ACC112 (cell line): ENCODE measurements around the gene MS4A15.

Experiments
- H2AFZ ChIP-seq: fragments of 200-600 bp; sonication (generic); one replicate; pipeline ENCODE4 v1.6.0; 2017; ENCODE audit warnings: antibody characterized with exemption, low read length; ENCODE audit not compliant: unreplicated experiment
- H3K27ac ChIP-seq: fragments of 200-600 bp; sonication (generic); 2 replicates; pipeline ENCODE4 v1.5.1; 2014; ENCODE audit warnings: low read depth, mild to moderate bottlenecking, antibody characterized with exemption, low read length, moderate library complexity
- H3K27me3 ChIP-seq: fragments of 200-600 bp; sonication (generic); 2 replicates; pipeline ENCODE4 v1.6.1; 2014; ENCODE audit warnings: mild to moderate bottlenecking, antibody characterized with exemption, low read length, moderate library complexity, mixed read lengths; ENCODE audit not compliant: insufficient read depth
- H3K36me3 ChIP-seq: fragments of 200-600 bp; sonication (generic); 2 replicates; pipeline ENCODE4 v1.6.1; 2016; ENCODE audit warnings: mild to moderate bottlenecking, antibody characterized with exemption, low read length, moderate library complexity, mixed read lengths; ENCODE audit not compliant: insufficient read depth
- H3K4me1 ChIP-seq: fragments of 200-600 bp; sonication (generic); one replicate; pipeline ENCODE4 v1.6.1; 2016; ENCODE audit warnings: low read length, mixed read lengths; ENCODE audit not compliant: insufficient read depth, unreplicated experiment, control insufficient read depth
- H3K4me3 ChIP-seq: fragments of 200-600 bp; sonication (generic); 2 replicates; pipeline ENCODE4 v1.5.1; 2014; ENCODE audit warnings: mild to moderate bottlenecking, low read depth, low read length
- H3K79me2 ChIP-seq: fragments of 200-600 bp; sonication (generic); one replicate; pipeline ENCODE4 v1.6.0; 2016; ENCODE audit warnings: low read length; ENCODE audit not compliant: control insufficient read depth, unreplicated experiment, insufficient read depth

The MS4A15 gene

DNA sequence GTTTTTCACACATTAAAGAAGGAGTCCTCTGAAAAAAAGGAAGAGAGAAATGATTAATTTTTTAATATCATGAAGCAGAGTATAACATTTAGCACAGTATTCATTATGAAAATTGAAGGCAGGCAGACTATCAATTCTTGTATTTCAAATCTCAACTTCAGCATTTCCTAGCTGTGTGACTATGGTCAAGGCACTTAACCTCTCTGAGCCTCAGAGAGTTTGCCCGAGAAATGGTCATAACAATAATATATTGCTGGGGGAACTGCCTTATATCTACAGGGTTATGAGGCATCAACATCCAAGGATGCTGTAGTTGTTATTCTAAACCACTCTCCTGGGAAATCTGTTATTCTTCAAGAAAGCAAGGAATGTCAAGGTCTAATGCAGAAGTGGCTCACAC lies 31.1 kb upstream of the MS4A15 start:
- Histone ChIP-seq H3K27me3 (peaks cover 62% of the 10 kb centered on the region), H3K79me2 (no peaks in the 10 kb centered on the region), H3K4me1 (no peaks in the 10 kb centered on the region)

DNA sequence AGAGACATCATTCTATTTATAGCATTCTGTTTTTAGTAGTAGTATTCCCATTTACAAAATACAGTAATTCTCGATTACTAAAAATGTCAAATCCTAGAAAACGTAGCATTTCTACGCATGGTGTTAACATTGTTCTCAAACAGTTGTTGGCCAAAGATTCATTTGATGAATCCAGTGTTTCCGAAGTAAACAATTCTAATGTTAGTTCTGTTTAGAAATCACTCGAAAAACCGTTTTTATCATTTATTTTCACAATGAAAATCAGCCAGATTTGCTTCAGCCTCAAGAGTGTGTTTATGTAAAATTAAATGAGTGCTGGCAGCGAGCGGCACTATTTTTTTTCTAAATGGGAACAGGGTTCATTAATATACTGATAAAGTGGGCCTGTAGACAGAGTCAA lies 25.1 kb upstream of the MS4A15 start:
- H3K4me1 ChIP-seq: no peaks in the 10 kb centered on the region

More for the DNA sequence above, 31.1 kb upstream of the MS4A15 start:
- H3K36me3 ChIP-seq: no peaks in the 10 kb centered on the region
- no peak overlapping the region for H2AFZ ChIP-seq
- H3K27ac ChIP-seq: no peak overlapping the region
- H3K4me3 ChIP-seq: no peak overlapping the region

DNA sequence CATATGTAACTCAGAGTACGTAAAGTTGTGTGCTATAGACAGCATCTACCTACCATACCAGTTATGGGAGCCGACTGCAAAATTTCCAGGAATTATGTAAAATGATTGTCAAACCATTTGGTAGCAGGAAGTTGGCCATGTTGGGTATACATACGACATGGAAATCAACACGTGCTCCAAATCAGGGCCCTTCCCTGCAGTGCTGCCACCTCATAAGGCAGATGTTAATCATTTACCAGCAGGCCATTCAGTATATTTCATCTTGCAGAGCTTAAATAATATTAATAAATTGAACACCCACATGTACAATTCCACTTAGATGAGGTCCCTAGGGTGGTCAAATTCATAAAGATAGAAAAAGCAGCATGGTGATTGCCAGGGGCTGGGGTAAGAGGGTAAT lies 22.4 kb upstream of the MS4A15 start:
- H3K79me2 ChIP-seq: no peaks in the 10 kb centered on the region
- H3K4me3 ChIP-seq: no peak overlapping the region
- no peak overlapping the region for H2AFZ ChIP-seq
- H3K27me3 ChIP-seq: peaks cover 53% of the 10 kb centered on the region
- H3K4me1 ChIP-seq: no peaks in the 10 kb centered on the region
- H3K27ac ChIP-seq: no peak overlapping the region
- H3K36me3 ChIP-seq: no peaks in the 10 kb centered on the region

More for the DNA sequence above, 25.1 kb upstream of the MS4A15 start:
- Histone ChIP-seq H2AFZ (no peak overlapping the region), H3K27me3 (peaks cover 53% of the 10 kb centered on the region), H3K79me2 (no peaks in the 10 kb centered on the region), H3K27ac (no peak overlapping the region), H3K4me3 (no peak overlapping the region), H3K36me3 (no peaks in the 10 kb centered on the region)

DNA sequence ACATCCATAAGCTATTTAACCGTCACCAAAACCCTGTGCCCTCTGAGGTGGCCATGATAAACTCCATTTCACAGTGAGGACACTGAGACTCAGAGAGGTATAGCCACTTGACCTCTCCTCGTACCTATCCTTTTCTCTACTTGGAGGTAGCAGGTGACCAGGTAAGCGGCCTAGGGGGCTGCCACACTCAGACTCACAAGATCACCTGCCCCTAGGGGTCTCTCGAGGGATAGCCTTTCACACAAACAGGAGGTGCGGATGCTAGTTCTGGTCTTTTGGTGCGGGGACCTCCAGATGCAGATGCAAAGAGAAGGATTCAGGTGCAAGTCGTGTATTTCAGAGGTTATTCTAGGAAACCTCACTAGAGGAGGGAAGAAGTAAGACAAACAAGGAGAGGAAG lies 17.6 kb upstream of the MS4A15 start:
- no peaks in the 10 kb centered on the region for H3K79me2 ChIP-seq
- no peaks in the 10 kb centered on the region for H3K4me1 ChIP-seq
- H3K27ac ChIP-seq: no peak overlapping the region
- no peaks in the 10 kb centered on the region for H3K36me3 ChIP-seq
- no peak overlapping the region for H2AFZ ChIP-seq
- H3K4me3 ChIP-seq: no peak overlapping the region
- H3K27me3 ChIP-seq: peaks cover 28% of the 10 kb centered on the region

- H3K27ac ChIP-seq: no peak overlapping the region
- no peaks in the 10 kb centered on the region for H3K79me2 ChIP-seq
- H3K27me3 ChIP-seq: peaks cover 41% of the 10 kb centered on the region
- no peak overlapping the region for H3K4me3 ChIP-seq
- H2AFZ ChIP-seq: no peak overlapping the region
- H3K4me1 ChIP-seq: no peaks in the 10 kb centered on the region
- H3K36me3 ChIP-seq: no peaks in the 10 kb centered on the region
These were observed 16.1 kb upstream of the MS4A15 start for GRCh38 chr11:60740573-60740972.

DNA sequence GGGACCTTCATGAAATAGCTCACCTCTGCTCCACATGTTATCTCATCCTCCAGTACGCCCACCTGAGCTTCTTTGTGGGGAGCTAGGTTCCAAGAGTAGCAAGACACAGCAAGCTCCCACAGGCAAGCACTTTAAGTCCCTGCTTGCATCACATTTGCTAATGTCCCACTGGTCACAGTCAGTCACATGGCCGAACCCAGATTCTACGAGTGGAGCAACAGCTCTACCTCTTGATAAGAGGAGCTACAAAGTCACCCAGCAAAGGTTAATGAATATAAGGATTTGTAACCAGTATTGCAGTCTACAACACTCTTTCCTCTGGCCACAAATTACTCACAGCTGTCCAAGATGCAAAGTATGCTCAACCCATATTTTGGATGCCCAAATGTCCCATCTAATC lies 15.2 kb upstream of the MS4A15 start:
- H3K36me3 ChIP-seq: no peaks in the 10 kb centered on the region

DNA sequence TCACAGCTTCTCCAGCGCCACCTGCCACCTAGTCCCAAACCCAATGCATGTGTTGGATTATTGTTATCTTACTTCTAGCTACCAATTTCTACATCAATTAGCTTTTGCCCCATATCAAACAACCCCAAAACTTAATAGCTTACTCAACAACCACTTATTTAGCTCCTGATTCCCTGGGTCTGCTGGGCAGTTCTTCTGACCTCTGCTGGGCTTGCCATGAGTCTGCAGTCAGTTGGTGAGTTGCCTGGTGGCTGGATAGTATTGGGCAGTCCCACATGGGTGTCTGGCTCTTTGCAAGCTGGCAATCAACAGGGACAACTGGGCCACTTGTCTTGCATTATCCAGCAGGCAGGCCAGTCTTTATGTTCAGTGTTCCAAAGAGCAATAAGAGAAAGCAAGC lies 13.6 kb upstream of the MS4A15 start:
- peaks cover 38% of the 10 kb centered on the region for H3K27me3 ChIP-seq
- no peaks in the 10 kb centered on the region for H3K36me3 ChIP-seq
- no peak overlapping the region for H3K27ac ChIP-seq
- no peak overlapping the region for H2AFZ ChIP-seq
- H3K4me3 ChIP-seq: no peak overlapping the region
- no peaks in the 10 kb centered on the region for H3K79me2 ChIP-seq
- H3K4me1 ChIP-seq: no peaks in the 10 kb centered on the region

More for the DNA sequence above, 15.2 kb upstream of the MS4A15 start:
- no peak overlapping the region for H3K4me3 ChIP-seq
- no peak overlapping the region for H3K27ac ChIP-seq
- peaks cover 41% of the 10 kb centered on the region for H3K27me3 ChIP-seq
- H3K4me1 ChIP-seq: no peaks in the 10 kb centered on the region
- no peaks in the 10 kb centered on the region for H3K79me2 ChIP-seq
- H2AFZ ChIP-seq: no peak overlapping the region

GRCh38 chr11:60744114-60744513 lies 12.6 kb upstream of the MS4A15 start:
- peaks cover 28% of the 10 kb centered on the region for H3K27me3 ChIP-seq
- no peak overlapping the region for H3K27ac ChIP-seq
- H3K4me1 ChIP-seq: no peaks in the 10 kb centered on the region
- no peaks in the 10 kb centered on the region for H3K79me2 ChIP-seq
- H3K4me3 ChIP-seq: no peak overlapping the region
- H3K36me3 ChIP-seq: no peaks in the 10 kb centered on the region
- H2AFZ ChIP-seq: no peak overlapping the region

DNA sequence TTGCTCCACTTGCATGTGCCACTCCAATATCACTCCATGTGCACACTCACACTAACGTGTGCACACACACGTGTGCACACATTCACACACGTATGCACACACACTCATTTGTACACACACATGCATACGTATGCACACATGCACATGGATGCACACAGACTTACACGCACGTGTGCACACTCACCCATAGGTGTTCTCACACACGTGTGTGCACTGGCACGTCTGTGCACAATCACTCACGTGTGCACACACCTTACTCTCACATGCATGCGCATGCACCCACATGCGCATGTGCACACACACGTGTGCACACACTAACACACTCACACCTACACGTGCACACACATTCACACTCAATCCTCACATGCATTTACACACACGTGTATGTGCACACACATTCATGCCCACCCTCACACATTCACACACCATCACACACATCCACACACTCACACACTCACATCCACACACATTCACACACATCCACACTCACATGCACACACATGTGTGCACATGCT lies 9.3 kb upstream of the MS4A15 start:
- no peak overlapping the region for H3K27ac ChIP-seq
- H3K27me3 ChIP-seq: peaks cover 34% of the 10 kb centered on the region
- no peaks in the 10 kb centered on the region for H3K79me2 ChIP-seq
- H3K4me1 ChIP-seq: no peaks in the 10 kb centered on the region
- no peak overlapping the region for H3K4me3 ChIP-seq
- H2AFZ ChIP-seq: no peak overlapping the region
- H3K36me3 ChIP-seq: no peaks in the 10 kb centered on the region

GRCh38 chr11:60748225-60748624 lies 8.4 kb upstream of the MS4A15 start:
- no peaks in the 10 kb centered on the region for H3K36me3 ChIP-seq
- no peak overlapping the region for H3K4me3 ChIP-seq
- no peak overlapping the region for H2AFZ ChIP-seq
- no peaks in the 10 kb centered on the region for H3K4me1 ChIP-seq
- H3K27me3 ChIP-seq: peaks cover 41% of the 10 kb centered on the region
- no peak overlapping the region for H3K27ac ChIP-seq
- H3K79me2 ChIP-seq: no peaks in the 10 kb centered on the region

DNA sequence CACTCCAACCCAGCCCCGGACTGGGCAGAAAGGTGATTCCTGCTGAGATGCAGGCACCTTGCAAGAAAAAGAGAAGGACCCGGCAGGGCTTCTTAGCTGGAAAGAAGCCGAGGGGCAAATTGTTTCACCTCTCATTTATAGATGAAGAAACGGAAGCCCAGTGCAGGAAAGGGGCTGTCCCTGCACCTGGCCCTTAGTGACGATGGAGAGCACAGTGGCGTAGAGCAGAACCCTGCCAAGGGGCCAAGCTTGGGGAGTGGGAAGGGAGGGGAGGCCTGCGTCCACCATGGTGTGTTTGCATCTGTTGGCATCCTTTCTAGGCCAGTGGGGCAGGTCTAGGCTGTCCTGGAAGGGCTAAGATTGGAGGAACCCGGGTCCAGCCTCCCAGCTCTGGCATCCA lies 7.8 kb upstream of the MS4A15 start:
- H3K27me3 ChIP-seq: peaks cover 42% of the 10 kb centered on the region
- H3K27ac ChIP-seq: no peak overlapping the region
- H2AFZ ChIP-seq: no peak overlapping the region
- no peaks in the 10 kb centered on the region for H3K36me3 ChIP-seq
- no peaks in the 10 kb centered on the region for H3K4me1 ChIP-seq
- no peaks in the 10 kb centered on the region for H3K79me2 ChIP-seq
- H3K4me3 ChIP-seq: no peak overlapping the region
